Hepatocyte (in vitro differentiated cells): ENCODE results near the gene ZC3H4.

ENCODE experiments used
- CTCF ChIP-seq: fragments of 200-600 bp; sonication (generic); IDR thresholded peaks from 2 replicates; pipeline ENCODE4 v1.5.1; 2016; ENCODE audit warnings: antibody characterized with exemption, mild to moderate bottlenecking; ENCODE audit not compliant: poor library complexity
- EZH2 ChIP-seq: fragments of 200-600 bp; sonication (generic); IDR thresholded peaks from 2 replicates; pipeline ENCODE4 v1.6.1; 2016; ENCODE audit warnings: antibody characterized with exemption, mild to moderate bottlenecking, borderline replicate concordance
- EZH2phosphoT487 ChIP-seq: fragments of 200-600 bp; sonication (generic); IDR thresholded peaks from one replicate; pipeline ENCODE4 v1.6.1; 2018; ENCODE audit warnings: antibody characterized with exemption, mild to moderate bottlenecking, low read depth, moderate library complexity; ENCODE audit not compliant: unreplicated experiment, severe bottlenecking

GRCh38 chr19:47082493-47082892 lies 31.1 kb downstream of the ZC3H4 start:
- TF ChIP-seq CTCF (no peak), EZH2phosphoT487 (no peak), EZH2 (no peak)
